ENCODE results near the gene MFSD11. TPM values are rescaled to one million over a fixed set of nuclear protein-coding genes. Genes with fewer than 3 reads are reported as not detected.

MFSD11 gene
- total RNA-seq, 1 donor from 2014 or later = 32.3 TPM

DNA sequence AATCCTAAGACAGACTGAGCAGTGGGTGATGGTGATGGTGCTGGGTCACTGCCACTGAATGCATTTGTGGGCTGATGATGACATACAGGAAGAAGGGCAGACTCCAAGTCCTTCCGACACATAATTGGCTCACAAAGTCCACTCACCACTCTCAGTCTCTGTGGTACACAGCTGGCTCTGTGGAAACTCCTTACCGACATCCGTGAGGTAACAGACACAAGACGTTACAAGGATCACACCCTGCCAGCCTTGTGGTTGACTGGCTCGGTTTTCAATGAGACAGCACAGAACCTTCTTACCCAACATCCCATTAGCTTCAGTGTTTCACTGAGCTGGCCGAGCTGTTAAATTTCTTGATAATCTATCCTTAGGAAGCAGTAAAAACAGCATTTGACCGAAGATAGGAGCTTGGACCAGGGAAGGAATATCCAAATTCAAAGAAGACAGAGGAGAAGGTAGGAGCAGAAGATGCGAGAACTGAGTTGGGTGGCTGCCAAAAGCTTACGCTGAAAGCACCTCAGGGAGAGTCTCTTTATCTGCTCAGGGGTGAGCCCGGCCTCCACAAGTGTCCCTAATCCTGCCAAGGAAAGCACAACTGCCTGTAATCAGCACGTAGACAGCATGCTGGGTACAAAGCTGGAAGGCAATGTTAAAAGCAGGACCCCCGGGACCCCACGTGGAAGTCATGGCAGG, 21.6 kb upstream of the MFSD11 start:
- DNase-seq = peak; percentile 63
- ATAC-seq = peak; percentile 92
- no peak overlapping the region for H3K4me3 ChIP-seq
- intact Hi-C loops (cut with DNase I) = no loop called here
- no peaks in the 10 kb centered on the region for H3K27me3 ChIP-seq
- H3K36me3 ChIP-seq = peaks cover 84% of the 10 kb centered on the region
- H3K9me3 ChIP-seq = no peaks in the 10 kb centered on the region
- H3K27ac ChIP-seq = peak overlapping the region; percentile 78
- H3K4me1 ChIP-seq = peaks cover 30% of the 10 kb centered on the region
- TF ChIP-seq, protein P1, sequence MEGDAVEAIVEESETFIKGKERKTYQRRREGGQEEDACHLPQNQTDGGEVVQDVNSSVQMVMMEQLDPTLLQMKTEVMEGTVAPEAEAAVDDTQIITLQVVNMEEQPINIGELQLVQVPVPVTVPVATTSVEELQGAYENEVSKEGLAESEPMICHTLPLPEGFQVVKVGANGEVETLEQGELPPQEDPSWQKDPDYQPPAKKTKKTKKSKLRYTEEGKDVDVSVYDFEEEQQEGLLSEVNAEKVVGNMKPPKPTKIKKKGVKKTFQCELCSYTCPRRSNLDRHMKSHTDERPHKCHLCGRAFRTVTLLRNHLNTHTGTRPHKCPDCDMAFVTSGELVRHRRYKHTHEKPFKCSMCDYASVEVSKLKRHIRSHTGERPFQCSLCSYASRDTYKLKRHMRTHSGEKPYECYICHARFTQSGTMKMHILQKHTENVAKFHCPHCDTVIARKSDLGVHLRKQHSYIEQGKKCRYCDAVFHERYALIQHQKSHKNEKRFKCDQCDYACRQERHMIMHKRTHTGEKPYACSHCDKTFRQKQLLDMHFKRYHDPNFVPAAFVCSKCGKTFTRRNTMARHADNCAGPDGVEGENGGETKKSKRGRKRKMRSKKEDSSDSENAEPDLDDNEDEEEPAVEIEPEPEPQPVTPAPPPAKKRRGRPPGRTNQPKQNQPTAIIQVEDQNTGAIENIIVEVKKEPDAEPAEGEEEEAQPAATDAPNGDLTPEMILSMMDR (IDR thresholded peaks at IDR 0.05) = no peak

DNA sequence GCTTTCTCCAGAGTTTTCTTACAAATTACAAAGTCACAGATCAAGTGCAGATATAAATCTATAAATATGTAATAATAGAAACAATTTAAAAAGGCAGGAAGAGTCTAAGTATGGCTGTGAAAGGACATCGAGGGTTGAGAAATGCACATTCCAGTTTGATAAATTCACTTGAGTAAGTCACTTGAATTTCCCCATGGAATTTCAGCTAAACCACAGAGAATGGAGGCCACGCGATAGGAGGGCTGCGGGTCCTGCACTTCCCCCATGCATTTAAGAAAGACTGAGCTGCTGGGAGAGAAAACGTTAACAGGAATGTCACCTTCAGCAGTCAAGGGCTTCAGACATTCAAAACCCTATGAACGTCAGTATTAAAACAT, 21.1 kb upstream of the MFSD11 start:
- TF ChIP-seq, protein P1 (IDR thresholded peaks at IDR 0.05) = no peak
- H3K36me3 ChIP-seq = peaks cover 89% of the 10 kb centered on the region

GRCh38 chr17:76718516-76718915, 19.4 kb upstream of the MFSD11 start:
- no peaks in the 10 kb centered on the region for H3K9me3 ChIP-seq
- DNase-seq (peak; percentile 61), ATAC-seq (no peak)
- intact Hi-C loops (cut with DNase I) = no loop called here
- H3K4me3 ChIP-seq = no peak overlapping the region
- no peaks in the 10 kb centered on the region for H3K27me3 ChIP-seq
- TF ChIP-seq, protein P1 (IDR thresholded peaks at IDR 0.05) = no peak
- peaks cover 93% of the 10 kb centered on the region for H3K36me3 ChIP-seq
- H3K4me1 ChIP-seq = peaks cover 29% of the 10 kb centered on the region
- H3K27ac ChIP-seq = no peak overlapping the region

More for the DNA sequence above, 21.1 kb upstream of the MFSD11 start:
- H3K4me3 ChIP-seq = no peak overlapping the region
- intact Hi-C loops (cut with DNase I) = no loop called here
- H3K9me3 ChIP-seq = no peaks in the 10 kb centered on the region
- peaks cover 26% of the 10 kb centered on the region for H3K4me1 ChIP-seq
- H3K27ac ChIP-seq = peak overlapping the region; percentile 78
- DNase-seq (peak; percentile 28), ATAC-seq (no peak)
- no peaks in the 10 kb centered on the region for H3K27me3 ChIP-seq

DNA sequence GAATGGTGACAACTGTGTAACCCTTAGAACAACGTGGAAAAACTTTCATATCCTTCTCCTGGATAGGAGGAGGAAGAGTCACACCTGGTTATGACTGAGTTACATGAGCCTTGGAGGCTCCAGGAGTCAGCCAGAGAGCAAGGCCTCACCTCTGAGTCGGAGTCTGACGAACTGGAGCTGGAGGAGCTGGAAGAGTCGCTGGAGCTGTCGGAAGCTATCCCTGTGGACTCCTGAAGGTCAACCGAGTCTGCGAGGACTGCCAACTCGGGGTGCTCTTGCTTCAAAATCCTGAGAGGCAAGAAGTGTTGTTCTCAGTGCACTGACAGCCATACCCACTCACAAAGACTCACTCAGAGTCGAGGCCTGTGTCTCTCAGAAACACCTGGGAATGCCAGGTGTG, 17.7 kb upstream of the MFSD11 start:
- Histone ChIP-seq H3K27ac (no peak overlapping the region), H3K9me3 (no peaks in the 10 kb centered on the region), H3K36me3 (peaks cover 99% of the 10 kb centered on the region), H3K4me3 (no peak overlapping the region), H3K4me1 (peaks cover 39% of the 10 kb centered on the region), H3K27me3 (no peaks in the 10 kb centered on the region)
- intact Hi-C loops (cut with DNase I) = no loop called here
- TF ChIP-seq, protein P1 (IDR thresholded peaks at IDR 0.05) = no peak
- peak; percentile 17 for DNase-seq
- ATAC-seq = no peak

DNA sequence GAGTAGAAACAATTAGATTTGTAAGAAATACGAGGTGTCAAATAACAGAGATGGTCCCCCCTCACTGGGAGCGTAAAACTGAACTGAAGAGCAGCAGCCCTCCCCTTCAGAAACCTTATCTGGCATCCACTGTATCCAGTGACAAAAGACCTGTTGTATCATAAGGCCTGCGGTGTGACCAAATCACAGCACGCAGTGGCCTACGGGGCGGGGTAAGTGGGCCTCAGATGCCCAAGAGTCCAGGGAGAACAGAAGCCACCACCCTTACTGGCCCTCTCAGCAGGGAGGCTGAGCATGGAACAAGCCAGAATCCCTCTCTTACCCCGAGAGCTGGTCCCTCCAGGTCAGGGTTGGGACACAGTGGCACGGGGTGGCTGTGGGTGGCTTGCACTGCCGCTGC, 17.0 kb upstream of the MFSD11 start:
- TF ChIP-seq, protein P1 (IDR thresholded peaks at IDR 0.05) = no peak
- Histone ChIP-seq H3K4me1 (peaks cover 36% of the 10 kb centered on the region), H3K36me3 (peaks cover 94% of the 10 kb centered on the region), H3K4me3 (no peak overlapping the region), H3K27me3 (no peaks in the 10 kb centered on the region), H3K27ac (no peak overlapping the region), H3K9me3 (no peaks in the 10 kb centered on the region)
- no peak for ATAC-seq
- intact Hi-C loops (cut with DNase I) = no loop called here
- peak; percentile 38 for DNase-seq
